Pulmonary artery endothelial cell (primary cell): Measurements from ENCODE around the gene TSPYL1. TPM values are rescaled to one million over a fixed set of nuclear protein-coding genes. Genes with fewer than 3 reads are reported as not detected.

ENCODE experiments used
- DNase-seq: peaks from one replicate; pipeline ENCODE4 v3.0.0-alpha.2; 2011; ENCODE audit warnings: low read depth, low spot score
- total RNA-seq: library from RNA; depleted of rRNA; stranded (reverse); fragments of >200 nt; gene quantifications from 2 replicates; pipeline ENCODE4 v1.2.3, GENCODE V29; 2014

Gene TSPYL1
- total RNA-seq, 1 donor from 2014 or later, result 92.8 TPM

DNA sequence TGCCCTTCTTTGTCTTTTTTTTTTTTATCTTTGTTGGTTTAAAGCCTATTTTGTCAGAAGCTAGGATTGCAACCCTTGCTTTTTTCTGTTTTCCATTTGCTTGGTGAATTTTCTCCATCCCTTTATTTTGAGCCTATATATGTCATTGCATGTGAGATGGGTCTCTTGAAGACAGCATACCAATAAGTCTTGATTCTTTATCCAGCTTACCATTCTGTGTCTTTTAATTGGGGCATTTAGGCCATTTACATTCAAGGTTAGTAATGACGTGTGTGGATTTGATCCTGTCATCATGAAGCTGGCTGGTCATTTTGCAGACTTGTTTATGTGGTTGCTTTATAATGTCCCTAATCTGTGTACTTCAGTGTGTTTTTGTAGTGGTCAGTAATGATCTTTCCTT lies 16.4 kb downstream of the TSPYL1 start:
- no peak for DNase-seq

DNA sequence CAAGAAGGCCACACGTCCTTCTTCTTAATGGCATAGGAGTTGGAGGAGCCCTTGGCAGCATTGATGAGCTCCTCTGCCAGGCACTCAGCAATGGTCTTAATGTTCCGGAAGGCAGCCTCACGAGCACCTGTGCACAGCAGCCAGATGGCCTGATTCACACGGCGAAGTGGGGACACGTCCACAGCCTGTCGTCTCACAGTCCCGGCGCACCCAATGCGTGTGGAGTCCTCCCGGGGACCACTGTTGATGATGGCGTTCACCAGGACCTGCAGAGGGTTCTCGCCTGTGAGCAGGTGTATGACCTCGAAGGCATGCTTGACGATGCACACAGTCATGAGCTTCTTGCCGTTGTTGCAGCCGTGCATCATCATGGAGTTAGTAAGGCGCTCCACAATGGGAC lies 21.2 kb downstream of the TSPYL1 start:
- no peak for DNase-seq

DNA sequence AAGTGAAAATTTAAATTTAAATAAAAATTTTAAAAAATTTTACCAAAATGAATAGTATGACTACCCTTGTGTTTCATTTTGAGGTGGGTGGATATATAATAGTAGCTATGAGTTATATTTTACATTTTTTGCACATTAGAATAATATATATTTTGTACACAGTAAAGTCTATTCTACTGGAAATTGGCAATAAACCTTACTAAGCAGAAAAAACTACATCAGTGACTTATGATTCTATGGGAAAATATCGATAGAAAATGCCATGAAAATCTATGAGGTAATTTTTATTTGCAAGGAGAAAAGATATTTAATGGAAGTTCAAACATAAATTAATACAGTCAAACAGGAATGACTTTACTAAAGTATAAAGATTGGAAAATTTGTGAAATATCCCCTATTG lies 23.0 kb downstream of the TSPYL1 start:
- DNase-seq, result no peak

DNA sequence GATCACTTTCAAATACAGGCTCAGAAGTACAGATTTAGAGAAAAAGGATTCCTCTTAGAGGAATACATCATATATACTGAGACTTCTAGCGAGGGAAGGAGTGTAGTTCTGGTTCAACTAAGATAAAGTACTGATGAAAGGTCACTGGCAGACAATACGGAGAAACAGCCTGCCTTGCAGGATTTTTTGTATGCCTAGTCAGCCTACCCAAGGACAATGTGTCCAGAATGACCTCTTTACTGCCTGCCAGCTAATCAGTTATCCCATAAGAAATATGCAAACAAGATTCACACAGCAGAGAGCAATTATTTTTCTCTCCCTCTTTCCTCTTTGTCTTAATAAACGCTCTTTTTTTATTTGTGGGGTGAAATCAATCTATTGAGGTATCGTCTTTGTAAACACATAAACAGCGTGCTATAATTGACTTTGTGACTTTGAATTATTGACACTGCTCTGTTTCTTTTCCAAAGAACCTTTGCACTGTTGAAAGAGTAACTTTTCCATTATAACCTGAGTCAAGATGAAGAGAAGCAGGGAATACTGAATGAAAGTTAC lies 24.4 kb downstream of the TSPYL1 start:
- DNase-seq, result no peak

GRCh38 chr6:116254297-116255056 lies 25.3 kb downstream of the TSPYL1 start:
- DNase-seq, result no peak

DNA sequence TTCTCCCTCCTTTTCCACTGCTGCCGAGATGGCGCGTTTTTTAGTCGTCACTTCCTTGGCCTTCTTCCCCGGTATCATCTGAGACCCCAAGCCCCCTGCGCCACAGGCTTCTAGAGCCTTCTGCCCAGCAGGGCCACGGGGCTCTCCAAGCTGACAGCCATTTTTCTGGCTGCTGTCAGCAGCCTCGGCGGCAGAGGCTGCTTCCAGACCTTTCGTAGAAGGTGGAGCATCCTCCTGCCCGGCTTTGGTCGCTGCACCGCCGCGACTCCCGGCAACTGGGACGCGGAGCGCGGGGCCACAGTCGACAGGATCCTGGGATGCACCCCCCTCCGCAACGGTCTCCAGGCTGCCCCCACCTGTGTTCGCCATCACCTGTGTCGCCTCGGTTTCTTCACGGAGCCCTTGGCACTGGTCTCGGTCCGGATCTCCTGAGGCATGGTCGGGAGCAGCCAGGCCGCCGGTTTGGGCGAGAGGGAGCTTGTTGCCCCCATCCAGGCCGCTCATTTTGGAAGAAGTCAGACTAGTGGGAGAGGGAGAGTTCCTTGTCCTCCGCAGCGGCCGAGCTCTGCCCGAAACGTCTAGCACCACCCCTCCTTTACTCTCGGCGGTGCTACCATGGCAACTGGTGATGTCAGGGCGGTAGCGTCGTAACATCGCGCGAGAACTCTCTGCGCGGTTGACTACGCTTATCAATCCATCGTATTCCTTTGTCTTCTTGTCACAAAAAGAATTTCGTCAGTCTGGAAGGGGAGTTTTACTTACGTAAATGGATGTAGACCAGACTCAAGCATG lies 26.0 kb downstream of the TSPYL1 start, which contains the start of gene TSPYL4:
TSS of gene TSPYL4 (minus strand) at position 571 of the 792 bp plus-strand sequence. CDS start at position 504, 67 bp downstream.
- DNase-seq, result peak; percentile 93

- DNase-seq, result no peak
Observed at GRCh38 chr6:116253188-116253504, 26.6 kb downstream of the TSPYL1 start.

DNA sequence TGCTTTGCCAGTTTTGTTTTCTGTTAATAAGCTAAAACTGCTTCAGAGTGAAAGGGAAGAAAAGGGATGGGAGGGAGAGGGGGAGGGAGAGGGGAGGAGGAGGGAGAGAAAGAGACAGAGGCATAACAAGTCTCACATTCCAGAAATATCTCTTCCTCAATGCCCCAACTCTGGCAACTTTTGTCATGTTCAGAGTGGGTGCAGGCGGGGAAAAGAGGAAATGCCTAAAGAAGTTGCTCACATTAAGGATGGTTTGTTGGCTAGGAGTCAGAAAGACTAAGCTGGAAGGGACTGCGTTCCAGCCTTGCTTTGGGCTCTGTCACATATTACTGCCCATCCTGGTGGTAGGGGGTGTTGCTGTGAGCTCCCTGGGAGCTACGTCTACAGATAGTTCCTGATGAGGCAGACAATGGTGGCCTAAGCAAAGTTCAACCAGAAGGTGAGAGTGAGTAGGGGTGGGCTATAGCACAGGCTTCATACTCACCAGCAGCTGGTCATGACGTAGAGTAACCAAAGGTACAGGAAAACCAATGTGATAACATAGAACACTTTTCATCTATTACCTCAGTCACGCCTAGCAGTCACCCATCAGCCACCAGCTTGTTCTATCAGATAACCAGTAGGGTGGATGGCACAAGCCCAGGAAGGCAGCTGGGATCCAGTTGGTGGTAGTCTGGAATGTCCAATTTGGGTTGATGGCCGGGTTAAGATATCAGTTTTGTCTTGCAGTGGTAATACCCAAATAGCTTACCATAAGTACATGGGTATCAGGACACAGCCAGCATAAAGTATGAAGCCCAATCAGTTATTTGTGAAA lies 28.0 kb downstream of the TSPYL1 start:
- DNase-seq, result peak; percentile 76

DNA sequence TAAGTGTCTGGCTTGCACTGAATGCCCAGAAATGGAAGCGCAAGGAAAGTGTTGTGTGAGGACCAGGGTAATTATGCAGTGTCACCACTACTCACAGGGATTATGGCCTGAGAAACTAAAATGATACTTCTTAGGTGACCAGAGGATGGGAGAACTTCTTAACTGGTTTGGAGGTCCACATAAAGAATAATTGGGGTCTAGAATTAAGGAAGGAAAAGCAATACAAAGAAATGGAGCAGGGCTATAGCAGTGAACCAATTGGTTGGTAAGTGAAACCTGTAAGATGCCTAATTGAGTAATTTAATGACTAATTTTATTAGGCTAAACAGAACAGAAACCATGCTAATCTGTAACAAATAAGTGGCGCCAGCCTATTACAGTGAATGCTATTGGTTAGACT lies 31.2 kb downstream of the TSPYL1 start:
- DNase-seq, result no peak

DNA sequence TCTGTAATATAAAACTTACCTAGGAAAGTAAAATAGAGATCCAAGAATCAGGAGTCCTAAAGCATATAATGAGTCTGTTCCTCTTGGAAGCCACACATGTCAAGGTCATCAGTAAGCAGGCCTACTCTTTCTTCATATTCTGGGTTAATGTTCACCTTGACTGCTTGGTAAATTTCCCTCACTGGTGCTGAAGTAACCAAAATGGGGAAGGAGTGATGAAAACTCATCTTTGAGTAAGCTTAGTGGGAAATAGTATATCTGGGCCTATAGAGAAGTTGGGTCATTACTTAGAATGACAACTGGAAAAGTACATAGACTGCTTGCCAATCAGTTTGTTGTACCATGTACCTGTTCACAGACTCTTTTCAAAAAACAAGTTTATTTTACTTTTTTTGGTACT lies 32.4 kb downstream of the TSPYL1 start:
- DNase-seq, result no peak

DNA sequence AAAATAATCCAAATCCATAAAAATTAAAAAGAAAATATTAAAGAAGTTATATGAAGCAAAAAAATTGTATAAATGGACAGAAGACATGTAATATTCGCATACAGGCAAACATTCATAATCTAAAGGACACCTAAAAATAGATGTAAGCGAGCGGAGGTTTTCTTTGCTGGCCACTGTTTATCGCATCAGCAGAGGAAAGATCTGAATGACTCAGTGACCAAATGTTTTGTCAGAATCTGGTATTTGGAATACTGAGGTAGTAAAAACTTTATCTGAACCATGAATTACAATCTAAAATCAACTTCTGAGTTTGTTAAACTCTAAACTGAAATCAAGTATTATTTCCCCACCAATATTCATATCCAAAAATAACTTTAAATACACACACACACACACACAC lies 33.6 kb downstream of the TSPYL1 start:
- no peak for DNase-seq

DNA sequence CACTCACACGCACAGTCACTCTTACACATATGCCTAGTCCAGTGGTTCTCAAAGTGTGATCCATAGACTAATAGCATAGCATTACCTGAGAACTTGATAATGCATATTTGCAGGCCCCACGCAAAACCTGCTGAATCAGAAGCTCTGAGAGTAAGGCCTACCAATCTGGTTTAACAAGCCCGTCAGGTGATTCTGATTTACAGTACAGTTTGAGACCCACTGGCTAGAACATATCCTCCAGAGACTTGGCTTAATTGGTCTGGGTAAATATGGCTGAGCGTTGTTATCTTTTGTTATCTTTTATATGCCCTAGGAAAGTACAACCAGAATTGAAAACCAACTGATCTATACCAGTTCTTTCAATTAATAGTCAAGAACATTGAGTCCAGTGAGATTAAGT lies 35.4 kb downstream of the TSPYL1 start:
- DNase-seq, result no peak

DNA sequence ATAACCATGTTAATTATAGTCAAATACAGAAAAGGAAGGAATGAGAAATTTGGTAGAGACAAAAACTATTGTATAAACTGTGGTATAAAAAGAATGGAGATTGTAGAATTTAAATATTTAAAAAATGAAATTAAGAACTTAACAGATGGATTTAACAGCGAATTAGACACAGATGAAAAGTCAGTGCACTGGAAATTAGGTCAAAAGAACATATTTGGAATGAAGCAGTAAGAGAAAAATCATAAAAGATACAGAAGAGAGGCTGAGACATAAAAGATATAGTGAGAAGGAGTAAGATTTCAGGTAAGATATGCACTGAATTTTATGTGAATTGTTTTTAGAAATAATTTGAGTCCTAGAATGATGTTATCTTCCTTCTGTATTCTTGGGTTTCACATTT lies 39.9 kb downstream of the TSPYL1 start:
- no peak for DNase-seq

- no peak for DNase-seq
Observed at GRCh38 chr6:116239256-116239655, 40.5 kb downstream of the TSPYL1 start.

- DNase-seq, result no peak
Observed at GRCh38 chr6:116238083-116238482, 41.6 kb downstream of the TSPYL1 start.

DNA sequence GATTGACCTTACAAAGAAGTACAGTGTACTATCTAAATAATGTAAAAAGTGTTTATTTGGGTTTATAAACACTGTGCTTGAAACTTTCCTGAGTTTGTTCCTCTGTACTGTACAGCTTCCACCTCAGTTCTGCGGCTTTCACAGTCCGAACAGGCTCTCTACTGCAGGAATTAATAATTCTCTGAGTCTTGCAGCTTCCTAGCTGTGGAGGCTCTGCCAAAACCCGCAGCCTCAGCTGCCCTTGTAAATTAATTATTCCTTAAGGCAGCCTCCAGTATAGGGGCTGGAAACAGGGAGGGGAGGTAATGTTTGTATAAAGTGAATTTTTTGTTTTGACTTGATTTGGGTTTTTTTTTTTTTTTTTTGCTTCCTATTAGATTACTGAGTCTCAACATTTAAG lies 45.0 kb downstream of the TSPYL1 start:
- no peak for DNase-seq

DNA sequence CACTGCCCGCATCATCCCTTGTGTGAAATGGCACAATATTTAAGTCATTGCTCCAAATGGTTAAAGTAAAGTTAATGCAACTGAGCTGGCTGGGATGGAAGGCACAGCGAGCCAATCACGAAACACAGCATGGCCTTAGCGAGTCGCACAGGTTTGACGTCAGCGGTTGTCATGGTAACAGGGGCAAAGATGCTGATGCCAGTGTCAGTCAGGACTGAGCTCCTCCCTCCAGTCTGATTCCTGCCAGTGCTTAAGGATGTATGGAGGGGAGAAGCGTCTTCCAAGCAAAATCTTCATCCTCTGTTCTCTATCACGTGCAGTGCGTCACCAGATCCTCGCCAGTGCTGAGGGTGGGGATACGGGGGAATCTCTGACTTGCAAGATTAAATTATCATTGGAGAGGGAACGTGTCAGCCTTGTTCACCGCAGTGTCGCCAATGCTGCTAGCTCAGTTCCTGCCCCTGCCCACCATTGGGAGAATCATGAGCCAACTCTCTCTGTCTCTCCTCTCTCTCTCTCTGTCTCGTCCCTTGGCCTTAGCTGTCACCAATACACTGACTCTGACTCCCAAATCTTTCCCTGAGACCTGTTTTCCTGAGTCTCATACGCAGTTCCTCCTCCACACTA lies 50.3 kb downstream of the TSPYL1 start:
- peak; percentile 67 for DNase-seq
